GM12891 (cell line): ENCODE results near the gene ARID4A.

Experiments used
- DNase-seq: peaks from one replicate; pipeline ENCODE4 v3.0.0; 2011; ENCODE audit warnings: low spot score; ENCODE audit not compliant: insufficient read length
- FAIRE-seq: peaks from 2 replicates; lab custom pipeline; 2011; peaks lifted over from hg19 to GRCh38; lab: Jason Lieb, UNC
- PAX5 ChIP-seq: IDR thresholded peaks from 2 replicates; pipeline ENCODE4 v1.6.1; 2011; ENCODE audit warnings: low read length, moderate library complexity, mild to moderate bottlenecking; ENCODE audit not compliant: insufficient read depth, severe bottlenecking
- POLR2A ChIP-seq: IDR thresholded peaks from 2 replicates; pipeline ENCODE4 v1.6.1; 2011; ENCODE audit warnings: low read depth, low read length, control low read depth
- POLR2AphosphoS5 ChIP-seq: IDR thresholded peaks from 2 replicates; pipeline ENCODE4 v1.6.1; 2011; ENCODE audit warnings: low read depth, low read length, control low read depth
- POU2F2 ChIP-seq: IDR thresholded peaks from 2 replicates; pipeline ENCODE4 v1.6.1; 2011; ENCODE audit warnings: low read depth, mild to moderate bottlenecking, control low read depth, low read length, moderate library complexity
- SPI1 ChIP-seq: IDR thresholded peaks from 2 replicates; pipeline ENCODE4 v1.6.1; 2011; ENCODE audit warnings: low read depth, low read length, control low read depth
- TAF1 ChIP-seq: IDR thresholded peaks from 2 replicates; pipeline ENCODE4 v1.6.1; 2011; ENCODE audit warnings: low read depth, low read length, control low read depth

ARID4A gene

GRCh38 chr14:58275527-58276190, 22.7 kb upstream of the ARID4A start:
- FAIRE-seq (no peak), DNase-seq (no peak)
- TF ChIP-seq PAX5 (no peak), POLR2AphosphoS5 (no peak), POU2F2 (no peak), POLR2A (no peak), TAF1 (no peak), SPI1 (no peak)

DNA sequence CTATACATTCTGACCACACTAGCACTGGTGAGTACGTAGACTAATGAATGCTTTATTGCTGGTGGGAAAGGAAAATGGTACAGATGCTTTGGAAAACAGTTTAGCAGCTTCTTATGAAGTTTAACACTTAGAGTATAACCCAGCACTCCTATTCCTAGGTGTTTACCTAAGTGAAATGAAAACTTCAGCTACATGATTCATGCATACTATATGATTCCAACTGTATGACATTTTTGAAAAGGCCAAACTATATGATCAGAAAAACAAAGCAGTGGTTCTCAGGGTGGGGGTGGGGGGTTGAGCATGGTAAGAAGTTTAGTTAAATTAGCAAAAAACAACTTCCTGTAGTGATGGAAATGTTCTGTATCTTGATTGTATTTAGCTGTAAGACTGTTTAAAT, 22.1 kb upstream of the ARID4A start:
- TF ChIP-seq POU2F2 (no peak), TAF1 (no peak), POLR2A (no peak), PAX5 (no peak), SPI1 (no peak), POLR2AphosphoS5 (no peak)
- DNase-seq (no peak), FAIRE-seq (no peak)

GRCh38 chr14:58278177-58278576, 20.2 kb upstream of the ARID4A start:
- DNase-seq (no peak), FAIRE-seq (no peak)
- TF ChIP-seq PAX5 = no peak
- no peak for TF ChIP-seq POU2F2
- TF ChIP-seq SPI1 = no peak
- no peak for TF ChIP-seq POLR2A
- no peak for TF ChIP-seq POLR2AphosphoS5
- no peak for TF ChIP-seq TAF1

- peak; percentile 12 for DNase-seq
- FAIRE-seq = peak; percentile 75
- TF ChIP-seq POU2F2 (no peak), SPI1 (peak; percentile 76), POLR2AphosphoS5 (no peak)
These were observed 17.2 kb upstream of the ARID4A start for GRCh38 chr14:58280954-58281787.

- no peak for TF ChIP-seq TAF1
- no peak for TF ChIP-seq POLR2A
- TF ChIP-seq SPI1 = no peak
- TF ChIP-seq PAX5 = no peak
- TF ChIP-seq POLR2AphosphoS5 = no peak
- no peak for TF ChIP-seq POU2F2
- DNase-seq (no peak), FAIRE-seq (no peak)
These were observed 16.4 kb upstream of the ARID4A start for GRCh38 chr14:58281969-58282368.

DNA sequence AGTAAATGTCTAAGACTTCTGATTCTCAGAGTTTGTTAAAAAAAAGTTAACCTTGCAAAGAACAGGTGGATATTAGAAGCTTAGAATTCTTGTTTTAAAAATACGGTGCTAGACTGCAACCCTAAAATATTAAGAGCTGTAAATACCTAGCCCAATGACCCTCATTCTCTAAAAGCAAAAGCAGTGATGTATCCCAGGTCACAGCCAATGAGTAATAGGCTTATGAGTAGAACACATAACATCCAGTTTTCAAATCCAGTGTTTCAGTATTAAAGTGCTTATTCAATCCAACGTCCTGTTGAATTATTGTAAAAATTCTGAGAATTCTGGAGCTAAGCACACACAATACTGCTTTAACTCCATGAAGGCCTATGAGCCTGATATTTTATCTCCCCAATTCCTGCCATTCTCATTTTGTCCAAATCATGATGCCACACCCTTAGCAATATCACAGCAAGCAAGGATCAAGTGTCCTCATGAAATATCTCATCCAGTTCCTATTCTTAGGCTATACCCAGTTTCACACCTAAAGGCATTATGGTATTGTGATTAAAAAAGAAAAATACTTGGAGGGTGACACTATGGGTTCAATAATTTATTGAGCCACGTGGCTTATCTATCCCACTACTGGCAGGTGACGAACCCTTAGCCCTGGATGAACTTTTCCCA, 15.3 kb upstream of the ARID4A start:
- no peak for TF ChIP-seq PAX5
- DNase-seq (no peak), FAIRE-seq (no peak)

GRCh38 chr14:58283730-58284129, 14.6 kb upstream of the ARID4A start:
- TF ChIP-seq SPI1 (no peak), POLR2A (no peak), POLR2AphosphoS5 (no peak), PAX5 (no peak), POU2F2 (no peak), TAF1 (no peak)
- no peak for DNase-seq
- no peak for FAIRE-seq

DNA sequence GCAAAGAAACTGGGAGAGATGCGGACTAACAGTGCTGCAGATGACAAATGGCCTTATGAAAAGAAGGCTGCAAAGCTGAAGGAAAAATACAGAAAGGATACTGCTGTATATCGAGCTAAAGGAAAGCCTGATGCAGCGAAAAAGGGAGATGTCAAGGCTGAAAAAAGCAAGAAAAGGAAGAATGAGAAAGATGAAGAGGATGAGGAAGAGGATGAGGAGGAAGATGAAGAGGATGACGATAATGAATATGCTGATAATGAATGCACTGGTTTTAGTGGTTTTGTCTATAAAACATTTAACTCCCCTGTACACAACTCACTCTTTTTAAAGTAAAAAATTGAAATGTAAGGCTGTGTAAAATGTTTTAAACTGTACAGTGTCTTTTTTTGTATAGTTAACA, 13.2 kb upstream of the ARID4A start:
- no peak for TF ChIP-seq PAX5
- no peak for TF ChIP-seq SPI1
- TF ChIP-seq TAF1 = no peak
- TF ChIP-seq POLR2AphosphoS5 = no peak
- no peak for TF ChIP-seq POLR2A
- TF ChIP-seq POU2F2 = no peak
- DNase-seq (no peak), FAIRE-seq (no peak)

DNA sequence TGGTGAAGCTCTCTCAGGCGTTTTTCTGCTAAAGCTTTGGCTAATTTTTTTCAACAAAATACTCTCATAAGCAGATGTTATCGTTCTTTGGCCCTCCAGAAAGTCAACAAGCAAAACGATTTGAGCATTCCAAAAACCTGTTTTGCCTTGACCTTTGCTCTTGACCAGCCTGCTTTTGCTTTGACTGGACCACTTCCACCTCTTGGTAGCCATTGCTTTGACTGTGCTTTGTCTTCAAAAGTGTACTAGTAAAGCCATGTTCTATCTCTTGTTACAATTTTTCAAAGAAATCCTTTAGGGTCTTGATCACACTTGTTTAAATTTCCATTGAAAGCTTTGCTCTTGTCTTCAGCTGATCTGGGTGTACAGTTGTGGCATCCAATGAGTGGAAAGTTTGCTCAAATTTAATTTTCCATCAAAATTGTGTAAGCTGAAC, 10.7 kb upstream of the ARID4A start:
- FAIRE-seq (no peak), DNase-seq (no peak)
- TF ChIP-seq TAF1 (no peak), PAX5 (no peak), POLR2AphosphoS5 (no peak), POU2F2 (no peak), SPI1 (no peak), POLR2A (no peak)
